Peyer's patch (tissue), 4 donors: Measurements from ENCODE around the gene RO60. TPM values are rescaled to one million over a fixed set of nuclear protein-coding genes. Genes with fewer than 3 reads are reported as not detected.
"Not testable (repeated sequence)": the region's sequence is repeated elsewhere in the genome, so short reads cannot be mapped to it uniquely, and the experiment has no call there.

ENCODE experiments used
- DNase-seq, 3 donors: peaks; one replicate each; pipeline ENCODE4 v3.0.0-alpha.2; 2017 to 2019
- H3K27ac ChIP-seq, 4 donors: fragments of 200-600 bp; sonication (generic); one replicate each; pipeline ENCODE4 v1.5.1; 2016 to 2019
- H3K27me3 ChIP-seq, 2 donors: fragments of 200-600 bp; sonication (generic); one replicate each; pipeline ENCODE4 v1.5.1; 2019
- H3K36me3 ChIP-seq, 3 donors: fragments of 200-600 bp; sonication (generic); one replicate each; pipeline ENCODE4 v1.5.1; 2016 to 2019
- H3K4me1 ChIP-seq, 4 donors: fragments of 200-600 bp; sonication (generic); one replicate each; pipeline ENCODE4 v1.5.1; 2016 to 2019
- H3K4me3 ChIP-seq, 4 donors: fragments of 200-600 bp; sonication (generic); 1 replicate in 3 of 4; 2 replicates in 1 of 4; pipeline ENCODE4 v1.5.1; 2016 to 2019; ENCODE audit warnings: mild to moderate bottlenecking in 1 of 4
- H3K9me3 ChIP-seq, 4 donors: fragments of 200-600 bp; sonication (generic); one replicate each; pipeline ENCODE4 v1.5.1; 2016 to 2019; ENCODE audit warnings: mild to moderate bottlenecking in 1 of 4
- CTCF ChIP-seq, 6 experiments: fragments of 450-650 bp in 4 of 6; fragments of 200-600 bp in 2 of 6; sonication (generic) in 1 of 6; IDR thresholded peaks; one replicate each; pipeline ENCODE4 v1.5.1; 2017 to 2019; ENCODE audit warnings: antibody characterized with exemption in 6 of 6, mild to moderate bottlenecking in 3 of 6, moderate library complexity in 1 of 6
- POLR2A ChIP-seq, 2 donors: fragments of 450-650 bp; IDR thresholded peaks; one replicate each; pipeline ENCODE4 v1.5.1; 2017; ENCODE audit warnings: antibody characterized with exemption in 2 of 2, mild to moderate bottlenecking in 2 of 2, moderate library complexity in 2 of 2
- total RNA-seq, 4 donors: library from RNA; depleted of rRNA; stranded (reverse); fragments of >200 nt; gene quantifications; one replicate each; pipeline ENCODE4 v1.1.0, GENCODE V29; 2016

RO60 gene
- total RNA-seq, 4 donors from 2014 or later = 33.0 to 55.9 (median 47.0) TPM

DNA sequence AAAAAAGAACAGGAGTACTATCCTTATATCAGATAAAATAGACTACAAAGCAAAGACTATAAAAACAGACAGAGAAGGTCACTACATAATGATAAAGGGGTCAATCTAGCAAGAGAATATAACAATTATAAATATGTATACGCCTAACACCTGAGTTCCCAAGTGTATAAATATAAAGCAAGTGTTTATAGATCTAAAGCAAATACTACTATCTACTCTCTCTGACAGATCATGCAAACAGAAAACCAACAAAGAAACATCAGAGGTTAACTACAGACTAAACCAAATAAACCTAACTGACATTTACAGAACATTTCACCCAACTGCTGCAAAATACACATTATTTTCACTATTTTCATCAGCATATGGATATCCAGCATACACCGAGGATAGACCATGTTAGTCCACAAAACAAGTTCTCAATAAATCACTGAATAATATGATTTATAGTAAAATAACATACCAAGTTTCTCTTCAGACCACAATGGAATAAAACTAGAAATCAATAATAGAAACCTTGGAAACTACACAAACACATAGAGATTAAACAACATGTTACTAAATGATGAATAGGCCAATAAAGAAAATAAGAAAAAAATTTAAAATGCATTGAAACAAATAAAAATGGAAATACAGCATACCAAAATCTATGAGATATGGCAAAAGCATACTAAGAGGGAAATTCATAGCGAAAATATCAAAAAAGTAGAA is 22.9 kb upstream of the RO60 start:
- TF ChIP-seq CTCF (IDR thresholded peaks at IDR 0.05) (no peak), POLR2A (IDR thresholded peaks at IDR 0.05) (no peak)
- Histone ChIP-seq H3K9me3 (no peaks in the 10 kb centered on the region), H3K4me1 (no peaks in the 10 kb centered on the region), H3K36me3 (no peaks in the 10 kb centered on the region), H3K27ac (no peak overlapping the region), H3K27me3 (no peaks in the 10 kb centered on the region), H3K4me3 (no peak overlapping the region)
- no peak for DNase-seq

DNA sequence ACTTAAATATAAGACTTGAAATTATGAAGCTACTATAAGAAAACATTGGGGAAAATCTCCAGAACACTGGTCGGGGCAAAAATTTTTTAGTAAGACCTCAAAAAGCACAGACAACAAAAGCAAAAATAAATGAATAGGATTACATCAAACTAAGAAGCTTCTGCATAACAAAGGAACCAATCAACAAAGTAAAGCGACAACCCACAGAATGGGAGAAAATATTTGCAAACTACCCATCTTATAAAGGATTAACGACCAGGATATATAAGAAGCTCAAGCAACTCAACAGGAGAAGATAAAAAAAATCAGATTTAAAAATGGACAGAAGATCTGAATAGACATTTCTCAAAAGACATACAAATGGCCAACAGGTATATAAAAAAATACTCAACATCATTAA is 19.4 kb upstream of the RO60 start:
- no peak for DNase-seq
- H3K4me1 ChIP-seq = peaks cover 0 to 8% (median 0%) of the 10 kb centered on the region in 4 donors
- H3K4me3 ChIP-seq = no peak overlapping the region
- H3K36me3 ChIP-seq = no peaks in the 10 kb centered on the region
- H3K9me3 ChIP-seq = no peaks in the 10 kb centered on the region
- no peaks in the 10 kb centered on the region for H3K27me3 ChIP-seq
- no peak for TF ChIP-seq POLR2A (IDR thresholded peaks at IDR 0.05)
- TF ChIP-seq CTCF (IDR thresholded peaks at IDR 0.05) = no peak
- H3K27ac ChIP-seq = no peak overlapping the region

DNA sequence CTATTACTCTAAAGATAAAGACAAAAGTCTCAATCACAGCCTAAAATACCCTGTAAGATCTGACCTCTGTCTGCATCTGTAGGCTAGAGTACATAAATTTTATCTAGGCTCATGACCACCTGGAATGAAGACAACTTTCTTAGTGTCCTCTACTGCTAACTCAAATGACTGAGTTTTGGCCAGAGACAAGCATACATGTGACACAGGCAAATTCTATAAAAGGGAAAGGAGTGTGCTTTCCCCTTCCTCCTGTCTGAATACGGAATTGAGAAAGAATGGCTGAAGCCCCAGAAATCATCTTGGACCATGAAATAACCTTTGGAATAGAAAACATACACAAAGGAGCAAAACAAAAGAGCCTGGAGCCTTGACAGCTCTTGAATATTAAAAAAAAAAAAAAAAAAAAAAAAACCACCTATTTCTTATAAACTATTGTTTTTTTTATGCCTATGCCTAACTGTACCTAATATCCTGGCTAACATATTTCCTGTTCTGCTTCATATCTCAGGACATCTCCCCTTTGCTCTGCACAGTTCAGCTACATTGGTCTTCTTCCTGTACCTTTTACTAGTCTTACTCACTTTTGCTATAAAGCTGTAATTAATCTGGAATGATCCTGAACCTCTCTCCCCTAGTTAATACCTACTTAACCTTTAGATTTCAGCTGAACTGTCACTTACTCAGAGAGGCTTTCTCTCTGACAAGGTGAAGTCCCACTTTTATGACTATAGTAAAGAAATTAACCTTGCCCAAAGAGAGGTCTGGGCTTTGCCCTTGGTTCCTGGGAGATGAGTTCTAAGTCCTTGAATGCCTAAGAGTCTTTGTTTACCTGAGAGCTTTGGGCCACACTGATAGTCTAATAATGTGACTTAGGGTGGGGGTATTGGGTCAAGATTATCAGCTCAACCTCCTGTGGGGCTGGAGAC is 16.4 kb upstream of the RO60 start:
- peaks cover 0 to 8% (median 0%) of the 10 kb centered on the region in 4 donors for H3K4me1 ChIP-seq
- no peak for DNase-seq
- H3K36me3 ChIP-seq = peaks cover 0 to 5% (median 0%) of the 10 kb centered on the region in 3 donors
- no peak for TF ChIP-seq CTCF (IDR thresholded peaks at IDR 0.05)
- no peak for TF ChIP-seq POLR2A (IDR thresholded peaks at IDR 0.05)
- no peaks in the 10 kb centered on the region for H3K9me3 ChIP-seq
- H3K27me3 ChIP-seq = no peaks in the 10 kb centered on the region
- no peak overlapping the region for H3K4me3 ChIP-seq
- H3K27ac ChIP-seq = peak overlapping the region in 1 of 4 donors; percentile 51

- H3K27me3 ChIP-seq, H3K27ac ChIP-seq, H3K4me3 ChIP-seq, H3K4me1 ChIP-seq, H3K9me3 ChIP-seq, DNase-seq: not testable (repeated sequence)
- peaks cover 0 to 33% (median 0%) of the 10 kb centered on the region in 3 donors for H3K36me3 ChIP-seq
Measured at GRCh38 chr1:193048913-193049312, 10.5 kb upstream of the RO60 start.

DNA sequence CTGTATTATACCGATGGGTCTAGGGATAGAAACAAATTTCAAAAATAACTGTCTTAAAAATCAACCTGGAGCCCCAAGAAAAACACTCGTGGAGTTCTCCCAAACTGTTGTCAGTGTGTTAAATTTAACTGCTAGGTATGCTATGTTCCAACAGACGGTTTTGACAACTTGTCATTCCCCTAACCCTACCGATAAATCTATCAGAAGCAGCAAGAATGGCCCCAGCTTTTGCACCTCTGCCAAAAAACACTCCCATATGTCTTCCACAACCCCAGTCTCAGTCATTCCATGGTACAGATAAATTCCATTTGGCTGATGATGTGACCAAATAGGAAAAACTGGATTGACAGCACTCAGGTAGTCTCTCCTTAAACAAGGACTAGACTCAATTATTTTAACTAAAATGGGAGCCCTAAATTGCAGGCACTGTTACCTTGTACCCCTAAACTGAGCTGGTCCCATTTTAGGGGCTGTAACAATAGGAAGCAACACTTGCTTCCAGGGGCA is 5.2 kb upstream of the RO60 start:
- TF ChIP-seq POLR2A (IDR thresholded peaks at IDR 0.05) (no peak), CTCF (IDR thresholded peaks at IDR 0.05) (no peak)
- H3K4me1 ChIP-seq = peaks cover 0 to 11% (median 0%) of the 10 kb centered on the region in 4 donors
- H3K27me3 ChIP-seq = no peaks in the 10 kb centered on the region
- H3K9me3 ChIP-seq = no peaks in the 10 kb centered on the region
- no peak overlapping the region for H3K27ac ChIP-seq
- peaks cover 0 to 16% (median 0%) of the 10 kb centered on the region in 3 donors for H3K36me3 ChIP-seq
- no peak overlapping the region for H3K4me3 ChIP-seq
- no peak for DNase-seq
